Calu3 (cell line): ENCODE data around the gene H6PD. TPM values are rescaled to one million over a fixed set of nuclear protein-coding genes. Genes with fewer than 3 reads are reported as not detected.

Experiments used
- BruUV-seq: library from RNA; stranded (reverse); fragments of 400-500 nt; replicated peaks from 2 replicates; lab custom pipeline; 2021; lab: Mats Ljungman, UMichigan
- CTCF ChIA-PET: fragments of 300-600 bp; sonication (Branson Sonifier 250); formaldehyde crosslinking; loops from one replicate; lab custom pipeline; 2022; ENCODE audit warnings: antibody characterized with exemption; lab: Charles Lee
- DNase-seq: peaks from one replicate; pipeline ENCODE4 v3.0.0; 2022
- H3K27ac Mint-ChIP-seq: one replicate; pipeline ENCODE4 v1.8.0; 2022; ENCODE audit warnings: mixed read lengths; ENCODE audit not compliant: unreplicated experiment
- H3K27me3 Mint-ChIP-seq: one replicate; pipeline ENCODE4 v1.8.0; 2022; ENCODE audit warnings: mixed read lengths; ENCODE audit not compliant: unreplicated experiment
- H3K36me3 Mint-ChIP-seq: one replicate; pipeline ENCODE4 v1.8.0; 2022; ENCODE audit warnings: mild to moderate bottlenecking, moderate library complexity, mixed read lengths; ENCODE audit not compliant: insufficient read depth, unreplicated experiment
- H3K4me1 Mint-ChIP-seq: one replicate; pipeline ENCODE4 v1.8.0; 2022; ENCODE audit warnings: mild to moderate bottlenecking, low read depth, mixed read lengths; ENCODE audit not compliant: unreplicated experiment
- H3K4me3 Mint-ChIP-seq: one replicate; pipeline ENCODE4 v1.8.0; 2022; ENCODE audit warnings: mild to moderate bottlenecking, low read depth, moderate library complexity, mixed read lengths; ENCODE audit not compliant: unreplicated experiment
- H3K9me3 Mint-ChIP-seq: one replicate; pipeline ENCODE4 v1.8.0; 2022; ENCODE audit warnings: low read depth, mixed read lengths; ENCODE audit not compliant: unreplicated experiment
- CTCF ChIP-seq: fragments of 200-600 bp; IDR thresholded peaks from one replicate; pipeline ENCODE4 v1.8.0; 2022; ENCODE audit warnings: antibody characterized with exemption; ENCODE audit not compliant: unreplicated experiment
- intact Hi-C: fragments of 100-400 bp; cut with micrococcal nuclease; formaldehyde crosslinking; loops from one replicate; pipeline ENCODE4 v1.10.0; 2022; ENCODE audit not compliant: unreplicated experiment
- total RNA-seq: library from RNA; stranded (reverse); gene quantifications from 2 replicates; pipeline ENCODE4 v1.2.3, GENCODE V29; 2022

The H6PD gene
- total RNA-seq, 1 experiment from 2014 or later, result 18.0 TPM

- intact Hi-C loops, result no loop called here
- H3K27ac Mint-ChIP-seq, result no peak overlapping the region
- no peak for TF ChIP-seq CTCF
- no peaks in the 10 kb centered on the region for H3K36me3 Mint-ChIP-seq
- H3K9me3 Mint-ChIP-seq, result no peaks in the 10 kb centered on the region
- no peaks in the 10 kb centered on the region for H3K27me3 Mint-ChIP-seq
- CTCF ChIA-PET, result no interaction called here
- no TSS peak for BruUV-seq
- no peak for DNase-seq
- no peak overlapping the region for H3K4me3 Mint-ChIP-seq
- H3K4me1 Mint-ChIP-seq, result no peaks in the 10 kb centered on the region
These were observed 31.4 kb downstream of the H6PD start for GRCh38 chr1:9265968-9266367.

GRCh38 chr1:9267352-9267686 is 32.7 kb downstream of the H6PD start:
- Mint-ChIP-seq H3K36me3 (no peaks in the 10 kb centered on the region), H3K4me1 (no peaks in the 10 kb centered on the region), H3K4me3 (no peak overlapping the region), H3K27ac (no peak overlapping the region), H3K9me3 (no peaks in the 10 kb centered on the region), H3K27me3 (no peaks in the 10 kb centered on the region)
- no peak for TF ChIP-seq CTCF
- intact Hi-C loops, result no loop called here
- BruUV-seq, result no TSS peak
- CTCF ChIA-PET, result interaction anchor here (0.7 kb wide), 2 partner anchors 240 to 748 kb away, joined by 3 read pairs; no protein-coding TSS in a partner anchor
- no peak for DNase-seq

- H3K4me3 Mint-ChIP-seq, result no peak overlapping the region
- no peaks in the 10 kb centered on the region for H3K36me3 Mint-ChIP-seq
- no peaks in the 10 kb centered on the region for H3K4me1 Mint-ChIP-seq
- DNase-seq, result no peak
- no peaks in the 10 kb centered on the region for H3K27me3 Mint-ChIP-seq
- H3K9me3 Mint-ChIP-seq, result no peaks in the 10 kb centered on the region
- H3K27ac Mint-ChIP-seq, result no peak overlapping the region
- intact Hi-C loops, result no loop called here
- CTCF ChIA-PET, result no interaction called here
- no TSS peak for BruUV-seq
- TF ChIP-seq CTCF, result no peak
These were observed 33.4 kb downstream of the H6PD start for GRCh38 chr1:9267827-9268581.

GRCh38 chr1:9269078-9269501 is 34.5 kb downstream of the H6PD start:
- Mint-ChIP-seq H3K4me1 (no peaks in the 10 kb centered on the region), H3K9me3 (no peaks in the 10 kb centered on the region), H3K4me3 (no peak overlapping the region), H3K27ac (no peak overlapping the region), H3K27me3 (no peaks in the 10 kb centered on the region), H3K36me3 (no peaks in the 10 kb centered on the region)
- no peak for DNase-seq
- intact Hi-C loops, result no loop called here
- CTCF ChIA-PET, result interaction anchor here (0.6 kb wide), 1 partner anchor 140 kb away, joined by 3 read pairs; no protein-coding TSS in a partner anchor
- BruUV-seq, result no TSS peak
- no peak for TF ChIP-seq CTCF
